CD4-positive, alpha-beta memory T cell (primary cell): ENCODE data around the gene CSNK1G2. TPM values are rescaled to one million over a fixed set of nuclear protein-coding genes. Genes with fewer than 3 reads are reported as not detected.
A peak's percentile ranks its signal among the peaks of the same experiment; 100 is the strongest.
"Not testable (repeated sequence)": the region's sequence is repeated elsewhere in the genome, so short reads cannot be mapped to it uniquely, and the experiment has no call there.

ENCODE experiments used
- CTCF ChIA-PET: fragments of 350-600 bp; sonication (Branson Sonifier 250); formaldehyde crosslinking; loops from one replicate; lab custom pipeline; 2021; ENCODE audit warnings: inconsistent platforms; ENCODE audit not compliant: partially characterized antibody; lab: Charles Lee
- POLR2A ChIA-PET: fragments of 350-600 bp; sonication (Branson Sonifier 250); formaldehyde crosslinking; loops from one replicate; lab custom pipeline; 2021; ENCODE audit not compliant: partially characterized antibody; lab: Charles Lee
- DNase-seq, 5 donors: peaks; one replicate each; pipeline versions ENCODE4 v3.0.0 to v3.0.0-alpha.2; 2020 to 2022; ENCODE audit warnings: mixed read lengths in 1 of 5
- H3K27ac ChIP-seq: one replicate; pipeline ENCODE4 v1.7.0; 2013; ENCODE audit warnings: low read depth, low read length
- H3K27me3 ChIP-seq: 2 replicates; pipeline ENCODE4 v1.7.0; 2013; ENCODE audit warnings: mild to moderate bottlenecking, low read length, moderate library complexity; ENCODE audit not compliant: insufficient read depth
- H3K36me3 ChIP-seq: 2 replicates; pipeline ENCODE4 v1.7.0; 2013; ENCODE audit warnings: mild to moderate bottlenecking, low read length, moderate library complexity; ENCODE audit not compliant: insufficient read depth
- H3K4me1 ChIP-seq: 2 replicates; pipeline ENCODE4 v1.7.0; 2013; ENCODE audit warnings: mild to moderate bottlenecking, low read length, moderate library complexity; ENCODE audit not compliant: insufficient read depth
- H3K4me3 ChIP-seq, 2 donors: one replicate each; pipeline ENCODE4 v1.7.0; 2013; ENCODE audit warnings: low read length in 2 of 2, mild to moderate bottlenecking in 1 of 2
- H3K9me3 ChIP-seq, 2 donors: one replicate each; pipeline ENCODE4 v1.7.0; 2013; ENCODE audit warnings: low read length in 2 of 2, control low read depth in 1 of 2; ENCODE audit not compliant: control insufficient read depth in 1 of 2
- H3K27ac Mint-ChIP-seq, 7 donors: one replicate each; pipeline ENCODE4 v1.8.0; 2020 to 2021; ENCODE audit warnings: mixed read lengths in 7 of 7, mild to moderate bottlenecking in 6 of 7, inconsistent platforms in 3 of 7, moderate library complexity in 3 of 7
- H3K27me3 Mint-ChIP-seq, 2 donors: one replicate each; pipeline ENCODE4 v1.8.0; 2020 to 2021; ENCODE audit warnings: mixed read lengths in 2 of 2
- H3K36me3 Mint-ChIP-seq, 2 donors: one replicate each; pipeline ENCODE4 v1.8.0; 2020 to 2021; ENCODE audit warnings: mixed read lengths in 2 of 2, inconsistent platforms in 1 of 2, mild to moderate bottlenecking in 1 of 2
- H3K4me1 Mint-ChIP-seq, 4 donors: one replicate each; pipeline ENCODE4 v1.8.0; 2020 to 2021; ENCODE audit warnings: mixed read lengths in 4 of 4, mild to moderate bottlenecking in 1 of 4
- H3K4me3 Mint-ChIP-seq, 8 donors: one replicate each; pipeline ENCODE4 v1.8.0; 2020 to 2021; ENCODE audit warnings: mixed read lengths in 8 of 8, mild to moderate bottlenecking in 7 of 8, moderate library complexity in 6 of 8, inconsistent platforms in 3 of 8
- H3K9me3 Mint-ChIP-seq, 8 donors: one replicate each; pipeline ENCODE4 v1.8.0; 2020 to 2021; ENCODE audit warnings: mixed read lengths in 8 of 8, mild to moderate bottlenecking in 5 of 8, inconsistent platforms in 3 of 8, moderate library complexity in 1 of 8
- intact Hi-C: fragments of 100-400 bp; cut with micrococcal nuclease; formaldehyde crosslinking; loops from one replicate; pipeline ENCODE4 v1.15.1; 2023
- polyA plus RNA-seq, 2 donors: library from polyadenylated mRNA; unstranded; fragments of 300-500 nt; fragmentation: Illumina TruSeq; gene quantifications; one replicate each; pipeline ENCODE4 v1.2.3, GENCODE V29; 2021
- total RNA-seq, 2 experiments: library from RNA; stranded (reverse); gene quantifications; one replicate each; pipeline ENCODE4 v1.2.3, GENCODE V29; 2021

CSNK1G2 gene
- total and polyA plus RNA-seq, 4 experiments from 2014 or later = 11.3 to 144 (median 99.5) TPM

- H3K36me3 Mint-ChIP-seq = peaks cover 11 to 40% of the 10 kb centered on the region in 2 donors
- no peaks in the 10 kb centered on the region for H3K4me1 ChIP-seq
- ChIA-PET POLR2A (no interaction called here), CTCF (no interaction called here)
- DNase-seq = peak in 1 of 5 donors; percentile 40
- H3K4me3 Mint-ChIP-seq = no peak overlapping the region
- no peaks in the 10 kb centered on the region for H3K4me1 Mint-ChIP-seq
- no peak overlapping the region for H3K27ac ChIP-seq
- no peaks in the 10 kb centered on the region for H3K27me3 ChIP-seq
- no peaks in the 10 kb centered on the region for H3K9me3 ChIP-seq
- H3K36me3 ChIP-seq = peaks cover 44% of the 10 kb centered on the region
- intact Hi-C loops = no loop called here
- H3K9me3 Mint-ChIP-seq = no peaks in the 10 kb centered on the region
- H3K27ac Mint-ChIP-seq = peak overlapping the region in 1 of 7 donors; percentile 47
- no peaks in the 10 kb centered on the region for H3K27me3 Mint-ChIP-seq
- H3K4me3 ChIP-seq = no peak overlapping the region
Observed at GRCh38 chr19:1986357-1987162, 45.6 kb downstream of the CSNK1G2 start.

- no peak overlapping the region for H3K4me3 Mint-ChIP-seq
- peak overlapping the region in 1 of 7 donors; percentile 51 for H3K27ac Mint-ChIP-seq
- intact Hi-C loops = no loop called here
- POLR2A ChIA-PET = interaction anchor here (1.1 kb wide), 1 partner anchor 10 kb away, joined by 4 read pairs; no protein-coding TSS in a partner anchor
- H3K4me3 ChIP-seq = no peak overlapping the region
- H3K4me1 Mint-ChIP-seq = no peaks in the 10 kb centered on the region
- peak in 1 of 5 donors; percentile 34 for DNase-seq
- peaks cover 37% of the 10 kb centered on the region for H3K36me3 ChIP-seq
- no peaks in the 10 kb centered on the region for H3K9me3 ChIP-seq
- H3K9me3 Mint-ChIP-seq = no peaks in the 10 kb centered on the region
- no peaks in the 10 kb centered on the region for H3K27me3 Mint-ChIP-seq
- H3K36me3 Mint-ChIP-seq = peaks cover 5 to 32% of the 10 kb centered on the region in 2 donors
- no peaks in the 10 kb centered on the region for H3K27me3 ChIP-seq
- CTCF ChIA-PET = no interaction called here
- no peak overlapping the region for H3K27ac ChIP-seq
- no peaks in the 10 kb centered on the region for H3K4me1 ChIP-seq
Observed at GRCh38 chr19:1987197-1988187, 46.5 kb downstream of the CSNK1G2 start.

- H3K4me1 Mint-ChIP-seq, H3K27me3 ChIP-seq, H3K9me3 Mint-ChIP-seq, H3K27me3 Mint-ChIP-seq, H3K27ac ChIP-seq, H3K9me3 ChIP-seq, H3K27ac Mint-ChIP-seq, H3K4me1 ChIP-seq, H3K4me3 ChIP-seq, intact Hi-C loops, H3K4me3 Mint-ChIP-seq: not testable (repeated sequence)
- DNase-seq = peak in 1 of 5 donors; percentile 16
- peaks cover 34% of the 10 kb centered on the region for H3K36me3 ChIP-seq
- ChIA-PET CTCF (interaction anchor here (1.3 kb wide), 1 partner anchor 60 kb away, joined by 3 read pairs; no protein-coding TSS in a partner anchor), POLR2A (interaction anchor here (0.8 to 1.1 kb wide), 2 partner anchors 11 to 65 kb away, joined by 3 to 4 read pairs; no protein-coding TSS in a partner anchor)
- peaks cover under 1 to 34% of the 10 kb centered on the region in 2 donors for H3K36me3 Mint-ChIP-seq
Observed at GRCh38 chr19:1988464-1988863, 47.5 kb downstream of the CSNK1G2 start.

GRCh38 chr19:1989513-1990229 is 48.7 kb downstream of the CSNK1G2 start:
- H3K4me1 ChIP-seq = no peaks in the 10 kb centered on the region
- no peak overlapping the region for H3K27ac ChIP-seq
- peaks cover 34% of the 10 kb centered on the region for H3K36me3 ChIP-seq
- H3K4me3 Mint-ChIP-seq = no peak overlapping the region
- H3K27me3 Mint-ChIP-seq = no peaks in the 10 kb centered on the region
- ChIA-PET CTCF (interaction anchor here (1.3 to 1.5 kb wide), 2 partner anchors 43 to 61 kb away, joined by 3 read pairs; no protein-coding TSS in a partner anchor), POLR2A (interaction anchor here (0.8 to 1.2 kb wide), 3 partner anchors 11 to 80 kb away, joined by 3 to 5 read pairs (median 3); no protein-coding TSS in a partner anchor)
- intact Hi-C loops = no loop called here
- no peaks in the 10 kb centered on the region for H3K9me3 ChIP-seq
- no peaks in the 10 kb centered on the region for H3K4me1 Mint-ChIP-seq
- peak in 1 of 5 donors; percentile 22 for DNase-seq
- peaks cover 0 to 32% of the 10 kb centered on the region in 2 donors for H3K36me3 Mint-ChIP-seq
- H3K4me3 ChIP-seq = no peak overlapping the region
- H3K9me3 Mint-ChIP-seq = no peaks in the 10 kb centered on the region
- H3K27me3 ChIP-seq = no peaks in the 10 kb centered on the region
- H3K27ac Mint-ChIP-seq = peak overlapping the region in 1 of 7 donors; percentile 30

GRCh38 chr19:1990230-1991017 is 49.5 kb downstream of the CSNK1G2 start:
- H3K36me3 Mint-ChIP-seq = peaks cover 0 to 28% of the 10 kb centered on the region in 2 donors

More at GRCh38 chr19:1990230-1991017, 49.5 kb downstream of the CSNK1G2 start:
- CTCF ChIA-PET = interaction anchor here (1.5 kb wide), 1 partner anchor 44 kb away, joined by 3 read pairs; no protein-coding TSS in a partner anchor
- H3K9me3 ChIP-seq = no peaks in the 10 kb centered on the region
- H3K27ac ChIP-seq = no peak overlapping the region
- no peaks in the 10 kb centered on the region for H3K4me1 Mint-ChIP-seq
- H3K9me3 Mint-ChIP-seq = no peaks in the 10 kb centered on the region
- intact Hi-C loops = no loop called here
- no peak overlapping the region for H3K4me3 ChIP-seq
- peaks cover 34% of the 10 kb centered on the region for H3K36me3 ChIP-seq
- DNase-seq = peak in 1 of 5 donors; percentile 25
- H3K4me3 Mint-ChIP-seq = no peak overlapping the region
- H3K27me3 ChIP-seq = no peaks in the 10 kb centered on the region
- H3K27me3 Mint-ChIP-seq = no peaks in the 10 kb centered on the region
- no peaks in the 10 kb centered on the region for H3K4me1 ChIP-seq
- POLR2A ChIA-PET = interaction anchor here (1.1 to 1.2 kb wide), 2 partner anchors 10 to 79 kb away, joined by 3 to 5 read pairs; no protein-coding TSS in a partner anchor
- H3K27ac Mint-ChIP-seq = no peak overlapping the region
